Right lung (tissue), 5 donors: Measurements from ENCODE around the gene ASPN. TPM values are rescaled to one million over a fixed set of nuclear protein-coding genes. Genes with fewer than 3 reads are reported as not detected.

Experiments
- DNase-seq, 2 donors: peaks; one replicate each; pipeline ENCODE4 v3.0.0-alpha.2; 2013
- polyA plus RNA-seq, 5 donors: library from polyadenylated mRNA; unstranded; fragments of 120-200 nt; gene quantifications; one replicate each; pipeline versions ENCODE4 v1.2.1 to v1.2.3, GENCODE V29; 2013; ENCODE audit warnings: inconsistent platforms in 1 of 5, low replicate concordance in 1 of 5; ENCODE audit not compliant: insufficient read length in 5 of 5, insufficient read depth in 1 of 5

Gene ASPN
- polyA plus RNA-seq, 5 donors = 5.8 to 13.9 (median 7.4) TPM

GRCh38 chr9:92506184-92506857 is 24.0 kb upstream of the ASPN start:
- no peak for DNase-seq

GRCh38 chr9:92504881-92505280 is 22.6 kb upstream of the ASPN start:
- no peak for DNase-seq

- DNase-seq = no peak
Measured at GRCh38 chr9:92503156-92503555, 20.9 kb upstream of the ASPN start.

GRCh38 chr9:92501671-92502393 is 19.5 kb upstream of the ASPN start:
- no peak for DNase-seq

- no peak for DNase-seq
Measured at GRCh38 chr9:92500725-92501124, 18.4 kb upstream of the ASPN start.

GRCh38 chr9:92499701-92500100 is 17.4 kb upstream of the ASPN start:
- no peak for DNase-seq

- no peak for DNase-seq
Measured at GRCh38 chr9:92496396-92497176, 14.3 kb upstream of the ASPN start.

GRCh38 chr9:92494856-92495255 is 12.6 kb upstream of the ASPN start:
- DNase-seq = no peak

- no peak for DNase-seq
Measured at GRCh38 chr9:92493749-92494387, 11.6 kb upstream of the ASPN start.

GRCh38 chr9:92492781-92493401 is 10.6 kb upstream of the ASPN start:
- DNase-seq = no peak

GRCh38 chr9:92488681-92489550 is 6.6 kb upstream of the ASPN start:
- DNase-seq = no peak

- DNase-seq = no peak
Measured at GRCh38 chr9:92486371-92486770, 4.1 kb upstream of the ASPN start.

- DNase-seq = no peak
Measured at GRCh38 chr9:92484563-92484962, 2.3 kb upstream of the ASPN start.

- DNase-seq = no peak
Measured at GRCh38 chr9:92483627-92484545, 1.6 kb upstream of the ASPN start.

- no peak for DNase-seq
Measured at GRCh38 chr9:92482805-92483204, 499 bp upstream of the ASPN start.

GRCh38 chr9:92480986-92481633 is 1.2 kb downstream of the ASPN start:
- DNase-seq = no peak

- no peak for DNase-seq
Measured at GRCh38 chr9:92480291-92480771, 2.0 kb downstream of the ASPN start.

- no peak for DNase-seq
Measured at GRCh38 chr9:92479346-92479745, 3.0 kb downstream of the ASPN start.

- no peak for DNase-seq
Measured at GRCh38 chr9:92478783-92479182, 3.5 kb downstream of the ASPN start.
